HepG2 (cell line): Measurements from ENCODE around the gene NIT2. TPM values are rescaled to one million over a fixed set of nuclear protein-coding genes. Genes with fewer than 3 reads are reported as not detected.

Experiments used
- ARHGAP35 ChIP-seq: sonication (generic); formaldehyde crosslinking; IDR thresholded peaks from 2 replicates; pipeline ENCODE4 v1.9.0; 2022; ENCODE audit warnings: mild to moderate bottlenecking, inconsistent platforms, moderate library complexity, missing genetic modification reagents, borderline replicate concordance
- ATF5 ChIP-seq: sonication (generic); formaldehyde crosslinking; IDR thresholded peaks from 2 replicates; pipeline ENCODE4 v1.4.0; 2020; ENCODE audit warnings: mild to moderate bottlenecking, low read depth, missing genetic modification reagents
- ATM ChIP-seq: fragments of 450-650 bp; IDR thresholded peaks from 2 replicates; pipeline ENCODE4 v1.7.1; 2017; ENCODE audit warnings: mild to moderate bottlenecking, borderline replicate concordance
- BCL3 ChIP-seq: sonication (generic); formaldehyde crosslinking; IDR thresholded peaks from 2 replicates; pipeline ENCODE4 v1.5.1; 2020; ENCODE audit warnings: mild to moderate bottlenecking, missing genetic modification reagents, moderate library complexity
- BCL6 ChIP-seq: IDR thresholded peaks from 2 replicates; pipeline ENCODE4 v1.6.1; 2016; ENCODE audit warnings: missing genetic modification reagents, missing compliant biosample characterization
- CC2D1A ChIP-seq: sonication (generic); formaldehyde crosslinking; IDR thresholded peaks from 2 replicates; pipeline ENCODE4 v1.8.1; 2023; ENCODE audit warnings: mild to moderate bottlenecking, missing genetic modification reagents
- EED ChIP-seq: sonication (generic); formaldehyde crosslinking; IDR thresholded peaks from 2 replicates; pipeline ENCODE4 v1.5.0; 2020; ENCODE audit warnings: mild to moderate bottlenecking, missing genetic modification reagents
- HHEX ChIP-seq: IDR thresholded peaks from 2 replicates; pipeline ENCODE4 v1.6.1; 2016; ENCODE audit warnings: control low read depth
- MED1 ChIP-seq: sonication (generic); formaldehyde crosslinking; IDR thresholded peaks from 2 replicates; pipeline ENCODE4 v1.4.0; 2020; ENCODE audit warnings: missing genetic modification reagents
- NFIC ChIP-seq: IDR thresholded peaks from 2 replicates; pipeline ENCODE4 v1.6.1; 2012; ENCODE audit warnings: mild to moderate bottlenecking, low read length, inconsistent platforms
- PAF1 ChIP-seq: IDR thresholded peaks from 2 replicates; pipeline ENCODE4 v1.6.1; 2016; ENCODE audit warnings: missing genetic modification reagents, missing compliant biosample characterization
- PHF8 ChIP-seq: sonication (generic); formaldehyde crosslinking; IDR thresholded peaks from 2 replicates; pipeline ENCODE4 v1.5.0; 2020; ENCODE audit warnings: missing genetic modification reagents
- PRPF4 ChIP-seq: fragments of 200-400 bp; formaldehyde crosslinking; IDR thresholded peaks from 2 replicates; pipeline ENCODE4 v1.6.1; 2016; ENCODE audit warnings: low read length, low read depth; ENCODE audit not compliant: poor library complexity, severe bottlenecking
- RELA ChIP-seq: sonication (generic); formaldehyde crosslinking; IDR thresholded peaks from 2 replicates; pipeline ENCODE4 v1.4.0; 2020; ENCODE audit warnings: missing genetic modification reagents
- SNAI1 ChIP-seq: sonication (generic); formaldehyde crosslinking; IDR thresholded peaks from 2 replicates; pipeline ENCODE4 v1.5.0; 2020; ENCODE audit warnings: mild to moderate bottlenecking, missing genetic modification reagents, borderline replicate concordance
- TEAD3 ChIP-seq: optimal IDR thresholded peaks from 2 replicates; pipeline ENCODE3; 2016; ENCODE audit warnings: borderline replicate concordance
- THAP8 ChIP-seq: sonication (generic); formaldehyde crosslinking; IDR thresholded peaks from 2 replicates; pipeline ENCODE4 v1.5.1; 2020; ENCODE audit warnings: missing genetic modification reagents, mild to moderate bottlenecking, borderline replicate concordance
- ZBTB26 ChIP-seq: IDR thresholded peaks from 2 replicates; pipeline ENCODE4 v1.6.1; 2016; ENCODE audit warnings: missing compliant biosample characterization, missing genetic modification reagents, borderline replicate concordance
- ZFP36L2 ChIP-seq: sonication (generic); formaldehyde crosslinking; IDR thresholded peaks from 2 replicates; pipeline ENCODE4 v1.4.0; 2020; ENCODE audit warnings: missing genetic modification reagents
- ZNF124 ChIP-seq: sonication (generic); formaldehyde crosslinking; IDR thresholded peaks from 2 replicates; pipeline ENCODE4 v1.4.0; 2020; ENCODE audit warnings: missing genetic modification reagents
- ZNF205 ChIP-seq: IDR thresholded peaks from 2 replicates; pipeline ENCODE4 v1.6.1; 2018; ENCODE audit warnings: missing biosample characterization, missing genetic modification reagents
- ZNF496 ChIP-seq: sonication (generic); formaldehyde crosslinking; IDR thresholded peaks from 2 replicates; pipeline ENCODE4 v1.8.1; 2023; ENCODE audit warnings: mild to moderate bottlenecking, moderate library complexity, missing genetic modification reagents; ENCODE audit not compliant: insufficient replicate concordance
- ZNF513 ChIP-seq: sonication (generic); formaldehyde crosslinking; conservative IDR thresholded peaks from 2 replicates; pipeline ENCODE4 v1.5.0; 2020; ENCODE audit warnings: missing genetic modification reagents
- ZNF614 ChIP-seq: IDR thresholded peaks from 2 replicates; pipeline ENCODE4 v1.6.1; 2018; ENCODE audit warnings: missing biosample characterization, missing genetic modification reagents, inconsistent platforms, borderline replicate concordance
- ZNF850 ChIP-seq: sonication (generic); formaldehyde crosslinking; conservative IDR thresholded peaks from 2 replicates; pipeline ENCODE4 v1.9.0; 2021; ENCODE audit warnings: mild to moderate bottlenecking, missing genetic modification reagents
- ZNF878 ChIP-seq: sonication (generic); formaldehyde crosslinking; IDR thresholded peaks from 2 replicates; pipeline ENCODE4 v1.8.1; 2023; ENCODE audit warnings: mild to moderate bottlenecking, missing genetic modification reagents, moderate library complexity
- ZSCAN20 ChIP-seq: sonication (generic); formaldehyde crosslinking; IDR thresholded peaks from 2 replicates; pipeline ENCODE4 v1.4.0; 2020; ENCODE audit warnings: missing genetic modification reagents, mild to moderate bottlenecking, borderline replicate concordance
- ZSCAN22 ChIP-seq: sonication (generic); formaldehyde crosslinking; IDR thresholded peaks from 2 replicates; pipeline ENCODE4 v1.4.0; 2020; ENCODE audit warnings: mild to moderate bottlenecking, missing genetic modification reagents
- polyA plus RNA-seq, 8 experiments: library from polyadenylated mRNA; depleted of rRNA in 3 of 8; stranded (reverse) in 7 of 8; unstranded in 1 of 8; fragments of >200 nt; fragmentation: Illumina TruSeq in 4 of 8; extraction: Trizol in 4 of 8; gene quantifications; 2 replicates each; pipeline versions ENCODE4 v1.2.1 to v1.2.3, GENCODE V29; 2011 to 2016; ENCODE audit warnings: low read depth in 4 of 8, missing spikeins in 1 of 8, mixed read lengths in 1 of 8; ENCODE audit not compliant: insufficient read depth in 1 of 8
- total RNA-seq, 5 experiments: library from RNA; depleted of rRNA; stranded (reverse); fragments of >200 nt; fragmentation: Illumina TruSeq; extraction: Trizol; gene quantifications; 2 replicates each; pipeline ENCODE4 v1.2.3, GENCODE V29; 2016; ENCODE audit warnings: low read depth in 1 of 5

The NIT2 gene
- total and polyA plus RNA-seq, 2 of the 13 experiments (the other 11 are each of a cell fraction or from before 2014, with no cell fraction given): 43.4 to 49.1 TPM

GRCh38 chr3:100386437-100387074, 52.0 kb downstream of the NIT2 start (continued):
- no peak for TF ChIP-seq ZBTB26
- no peak for TF ChIP-seq ATM
- no peak for TF ChIP-seq ZNF124 (CRISPR knock-in tag)
- TF ChIP-seq ZNF513: no peak
- no peak for TF ChIP-seq ZSCAN22
- peak; percentile 70 for TF ChIP-seq HHEX (CRISPR knock-in tag)
- peak; percentile 80 for TF ChIP-seq TEAD3 (CRISPR knock-in tag)
- TF ChIP-seq ZNF496 (CRISPR knock-in tag): no peak
- TF ChIP-seq ZFP36L2 (CRISPR knock-in tag): no peak
- no peak for TF ChIP-seq PHF8 (CRISPR knock-in tag)
- TF ChIP-seq EED: no peak
- no peak for TF ChIP-seq THAP8
- TF ChIP-seq ATF5 (CRISPR knock-in tag): no peak
- no peak for TF ChIP-seq CC2D1A
- no peak for TF ChIP-seq ZNF205 (CRISPR knock-in tag)
- TF ChIP-seq BCL3: no peak
- no peak for TF ChIP-seq RELA (CRISPR knock-in tag)
- TF ChIP-seq ZNF878 (CRISPR knock-in tag): no peak
- TF ChIP-seq BCL6: peak; percentile 59
- no peak for TF ChIP-seq ZNF850 (CRISPR knock-in tag)
- peak; percentile 57; the same call in 1 of the 2 replicates for TF ChIP-seq NFIC
- no peak for TF ChIP-seq PRPF4
- TF ChIP-seq ZNF614 (CRISPR knock-in tag): no peak
- 0 out of 2 replicates have a peak, but pooled peaks have one; percentile 34 for TF ChIP-seq MED1 (CRISPR knock-in tag)
- no peak for TF ChIP-seq PAF1
- no peak for TF ChIP-seq SNAI1
- no peak for TF ChIP-seq ZSCAN20 (CRISPR knock-in tag)
- TF ChIP-seq ARHGAP35 (CRISPR knock-in tag): no peak
